Activated effector memory CD4-positive, alpha-beta T cell treated with Interleukin-2 at 50 U/mL for 16 hours (primary cell): ENCODE data around the gene MRPL32.
A peak's percentile ranks its signal among the peaks of the same experiment; 100 is the strongest.

ENCODE experiments used
- DNase-seq: peaks from one replicate; pipeline ENCODE4 v3.0.0-alpha.2; 2020

MRPL32 gene

DNA sequence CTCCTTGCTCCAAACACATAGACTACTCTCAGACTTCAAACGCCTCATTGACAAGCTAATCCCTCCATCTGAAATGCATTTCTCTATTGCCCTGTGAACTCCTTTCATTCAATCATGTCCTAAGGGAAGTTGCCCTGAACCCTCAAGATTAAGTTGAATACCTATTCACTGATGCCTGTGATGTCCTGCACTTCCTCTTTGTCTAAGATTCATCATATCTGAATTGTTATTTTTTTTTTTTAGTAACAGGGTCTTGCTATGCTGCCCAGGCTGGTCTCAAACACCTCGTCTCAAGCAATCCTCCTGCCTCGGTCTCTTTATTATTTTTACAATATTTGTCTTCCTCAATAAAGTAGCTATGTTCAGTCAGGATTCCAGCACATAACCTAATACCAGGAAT lies 3.4 kb upstream of the MRPL32 start:
- DNase-seq: no peak

DNA sequence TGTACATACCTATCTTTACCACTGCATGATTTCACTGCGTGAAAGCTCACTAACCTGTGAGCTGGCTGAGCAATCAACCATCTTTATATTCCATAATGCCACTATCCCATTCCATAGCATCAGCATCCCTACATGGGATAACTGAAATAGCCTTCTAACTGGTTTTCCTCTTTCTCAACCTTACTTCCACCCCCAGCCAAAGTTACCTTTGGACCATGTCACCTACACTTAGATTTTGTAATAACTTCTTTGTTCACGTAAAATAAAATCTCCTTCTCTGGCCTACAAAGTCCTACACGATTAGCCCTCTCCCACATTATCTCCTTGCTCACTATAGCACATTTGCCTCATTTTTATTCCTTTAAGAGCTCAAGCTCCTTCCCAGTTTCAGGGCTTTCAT lies 2.7 kb upstream of the MRPL32 start:
- no peak for DNase-seq

DNA sequence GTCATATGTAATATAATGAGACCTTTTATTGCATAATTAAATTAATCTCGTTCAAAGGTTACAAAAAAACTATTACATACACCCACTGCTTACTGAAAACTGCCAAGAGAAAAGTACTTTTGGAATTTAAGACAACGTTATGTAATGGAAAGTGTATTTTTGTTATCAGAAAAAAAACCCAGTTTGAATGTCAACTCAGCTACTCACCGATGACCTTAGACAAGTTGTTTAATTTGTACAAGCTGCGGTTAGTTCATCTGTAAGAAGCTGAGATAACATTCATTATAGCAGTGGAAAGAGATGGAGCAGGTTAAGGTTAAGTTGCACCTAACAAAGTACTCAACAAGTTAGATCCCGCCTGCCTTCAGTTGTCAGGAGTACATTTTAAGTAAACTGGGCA lies 1.3 kb upstream of the MRPL32 start:
- no peak for DNase-seq

DNA sequence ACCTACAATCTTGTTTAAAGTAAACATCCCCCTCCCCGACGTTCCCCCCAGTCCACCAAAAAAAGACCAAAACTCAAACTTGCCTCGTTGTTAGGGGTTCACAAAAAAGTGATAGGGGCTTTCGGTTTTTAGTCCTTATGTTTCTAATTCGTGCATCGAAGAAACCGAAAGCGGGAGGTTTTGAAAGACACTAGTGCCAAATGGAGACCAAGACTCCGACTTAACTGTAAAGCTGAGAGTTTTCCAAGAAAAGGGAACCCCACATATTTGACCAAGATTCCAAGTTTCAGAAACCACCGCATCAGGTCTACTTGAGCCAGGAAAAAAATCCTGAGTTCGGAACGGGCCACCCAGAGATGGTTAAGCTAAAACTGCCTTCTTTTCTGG lies 736 bp upstream of the MRPL32 start:
- DNase-seq: no peak

DNA sequence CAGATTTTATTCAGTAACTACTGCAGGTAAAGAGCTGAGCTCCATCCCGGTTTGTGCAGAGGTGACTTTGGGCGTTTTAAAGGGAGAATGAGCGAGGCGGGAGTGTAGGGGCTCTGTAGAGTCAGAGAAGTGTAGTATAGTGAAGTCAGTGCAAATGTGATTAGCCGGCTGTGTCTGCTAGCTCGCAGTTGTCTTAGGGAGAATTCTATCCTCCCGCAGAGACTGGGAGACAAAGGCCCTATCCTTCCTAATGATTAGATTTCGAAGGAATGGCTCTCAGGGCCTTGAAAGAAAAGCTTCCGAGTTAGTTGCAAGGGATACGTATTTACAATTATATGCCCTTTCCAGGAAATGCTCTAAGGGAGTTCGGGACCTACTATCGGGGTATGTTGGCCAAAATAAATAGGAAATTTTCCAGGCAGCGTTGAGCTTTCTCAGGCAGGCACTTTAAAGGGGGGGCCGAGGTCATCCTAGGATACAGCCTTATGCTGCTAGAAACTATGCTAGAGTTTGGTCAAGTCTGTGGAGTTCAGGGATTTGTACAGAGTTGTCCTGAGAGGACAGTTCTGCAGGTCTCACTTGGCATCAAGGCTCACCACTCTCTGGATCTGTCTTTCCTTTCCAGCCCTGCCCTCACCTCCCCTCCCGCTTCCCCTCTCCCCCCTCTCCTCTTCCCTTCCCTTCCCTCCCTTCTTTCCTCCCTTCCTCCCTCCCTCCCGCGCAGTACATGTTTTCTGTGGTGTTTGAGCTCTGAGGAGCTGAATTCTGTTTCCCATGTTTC lies 825 bp downstream of the MRPL32 start:
- no peak for DNase-seq

DNA sequence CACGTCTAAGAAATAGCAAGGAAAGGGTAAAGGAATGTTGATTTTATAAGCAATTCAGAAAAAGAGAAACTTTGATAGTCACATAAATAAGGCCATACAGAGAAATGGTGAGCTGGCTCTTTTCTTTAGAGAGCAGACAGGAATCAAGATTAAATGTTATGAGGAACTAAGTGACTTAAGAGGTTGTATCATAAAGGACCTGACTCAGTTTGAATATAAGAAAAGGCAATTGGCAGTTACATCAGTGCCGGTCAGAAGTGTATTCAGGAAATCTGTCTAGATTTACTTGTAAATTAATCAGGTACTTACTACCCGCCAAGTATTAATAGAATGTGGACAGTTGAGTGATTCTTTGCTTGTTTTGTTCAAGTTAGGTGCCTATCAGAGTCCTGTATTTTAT lies 2.1 kb downstream of the MRPL32 start:
- DNase-seq: no peak

DNA sequence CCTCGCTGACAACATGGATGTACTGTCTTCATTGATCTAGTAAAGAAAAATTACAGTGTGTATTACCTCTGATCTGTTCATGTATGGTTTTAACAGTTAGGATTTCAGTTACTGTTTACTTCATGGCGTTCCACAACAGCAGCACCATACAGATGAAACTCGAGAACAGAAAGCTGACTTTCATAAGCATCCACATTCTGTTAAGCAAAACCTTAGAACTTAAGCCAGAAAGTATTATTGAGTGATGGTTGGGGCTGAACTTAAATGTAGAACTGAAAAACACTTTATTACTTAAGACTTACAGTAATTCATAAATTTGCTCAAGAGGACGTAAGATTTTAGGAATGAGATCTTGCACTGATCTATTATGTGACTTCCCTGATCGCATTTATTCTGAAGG lies 3.7 kb downstream of the MRPL32 start:
- DNase-seq: no peak

DNA sequence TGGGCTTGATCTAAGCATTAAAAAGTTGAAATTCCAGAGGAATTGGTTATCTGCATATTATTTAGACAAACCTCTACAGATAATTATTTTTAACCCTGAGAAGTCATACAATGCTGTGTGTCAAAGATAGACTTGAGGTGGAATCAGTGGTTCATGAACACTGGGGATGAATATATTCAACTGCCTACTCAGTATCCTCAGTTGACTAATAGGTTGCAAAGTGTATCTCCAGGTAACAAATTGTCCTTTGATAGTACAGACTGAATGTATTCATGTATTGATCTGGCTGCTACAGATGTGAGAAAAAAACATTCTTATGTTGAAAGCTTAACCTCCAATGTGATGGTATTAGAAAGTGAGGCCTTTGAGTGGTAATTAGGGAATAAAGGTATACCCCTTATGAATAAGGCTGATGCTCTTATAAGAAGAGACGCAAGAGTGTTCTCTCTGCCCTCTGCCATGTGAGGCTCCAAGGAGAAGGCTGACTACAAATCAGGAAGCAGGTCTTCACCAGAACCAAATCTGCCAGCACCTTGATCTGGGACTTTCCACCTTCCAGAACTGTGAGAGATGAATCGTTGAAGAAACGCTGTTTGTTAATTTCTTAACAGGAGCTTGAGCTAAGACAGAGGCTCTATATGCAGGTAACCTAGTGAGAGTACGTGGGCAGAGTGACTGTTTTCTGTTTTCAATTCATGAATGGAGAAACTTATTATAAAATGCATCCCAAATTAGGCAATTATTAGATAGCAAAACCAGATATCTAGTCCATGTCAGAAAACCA lies 7.5 kb downstream of the MRPL32 start:
- DNase-seq: no peak

DNA sequence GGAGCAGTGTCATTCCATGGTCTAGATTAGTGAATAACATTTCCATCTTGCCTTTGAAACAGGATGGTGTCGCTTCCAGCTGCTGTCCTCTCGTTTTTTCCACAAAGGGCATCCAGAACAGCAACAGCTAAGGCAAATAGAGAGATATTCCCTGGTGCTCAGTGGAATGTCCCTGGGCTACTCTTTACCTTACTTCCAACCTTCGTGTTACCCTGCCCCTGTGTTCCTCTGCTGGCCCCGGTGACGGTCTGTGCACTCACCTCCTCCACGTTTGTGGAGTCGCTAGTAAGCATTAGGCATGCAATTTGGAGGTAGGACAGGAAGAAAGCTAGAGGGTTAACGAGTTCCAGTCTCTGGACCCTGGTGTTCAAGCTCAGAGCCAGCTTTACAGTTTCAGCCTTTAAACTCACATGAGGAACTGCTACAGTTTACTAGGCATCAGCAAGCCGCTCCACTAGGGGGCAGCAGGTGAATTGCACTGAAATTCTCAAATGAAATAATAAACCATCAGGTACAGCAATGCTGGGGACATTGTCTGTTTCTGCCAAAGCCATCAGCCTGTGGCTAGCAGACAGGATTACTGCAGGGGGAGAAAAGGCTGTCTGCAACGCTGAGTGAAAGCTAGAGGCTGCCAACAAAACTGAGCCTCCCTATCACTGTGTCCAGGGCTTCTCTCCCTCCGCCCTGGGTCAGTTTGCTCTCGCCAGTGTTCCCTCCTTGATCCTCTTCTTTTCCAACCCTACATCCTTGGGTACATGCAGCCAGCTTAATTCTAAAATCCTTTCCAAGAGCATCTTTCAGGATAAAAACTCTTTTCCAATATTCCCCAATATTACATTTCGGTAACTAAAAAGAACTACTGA lies 9.0 kb downstream of the MRPL32 start:
- DNase-seq: peak; percentile 52

DNA sequence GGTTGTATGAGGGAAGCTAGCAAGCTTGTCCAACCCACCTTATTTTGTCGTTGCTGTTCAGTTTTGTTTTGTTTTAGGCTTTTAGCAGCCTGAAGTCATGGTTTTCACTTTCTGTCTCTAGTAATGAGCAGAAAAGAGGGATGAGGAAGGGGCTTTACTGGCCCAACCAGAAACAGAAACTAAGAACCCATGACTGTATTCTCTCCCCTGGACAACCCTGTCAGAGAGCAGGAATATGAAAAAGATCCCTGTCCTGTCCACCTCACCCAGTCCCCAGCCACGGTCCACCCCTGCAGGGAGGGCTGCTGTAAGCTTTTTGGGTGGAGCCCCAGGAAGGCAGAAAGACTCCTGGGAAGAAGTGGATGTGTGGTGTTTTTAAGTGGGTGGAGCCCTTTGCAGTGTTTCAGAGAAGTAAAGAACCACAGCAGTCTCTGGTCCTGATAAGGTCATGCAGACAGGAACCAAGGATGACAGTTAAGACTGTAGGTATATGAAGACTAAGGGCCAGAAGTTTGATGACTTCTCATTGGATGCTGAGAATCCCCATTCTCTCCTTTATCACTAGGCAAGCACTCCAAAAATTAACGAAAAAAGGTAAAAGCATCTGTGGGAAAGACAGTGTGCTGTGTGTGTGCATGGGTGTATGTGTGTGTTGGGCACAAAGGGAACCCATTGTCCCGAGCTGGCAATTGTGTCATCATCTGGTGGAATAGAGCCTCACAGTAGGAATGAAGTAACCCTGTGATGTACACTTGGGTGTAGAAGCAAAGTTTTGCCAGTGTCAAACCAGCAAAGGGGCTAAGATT lies 13.8 kb downstream of the MRPL32 start:
- DNase-seq: no peak

DNA sequence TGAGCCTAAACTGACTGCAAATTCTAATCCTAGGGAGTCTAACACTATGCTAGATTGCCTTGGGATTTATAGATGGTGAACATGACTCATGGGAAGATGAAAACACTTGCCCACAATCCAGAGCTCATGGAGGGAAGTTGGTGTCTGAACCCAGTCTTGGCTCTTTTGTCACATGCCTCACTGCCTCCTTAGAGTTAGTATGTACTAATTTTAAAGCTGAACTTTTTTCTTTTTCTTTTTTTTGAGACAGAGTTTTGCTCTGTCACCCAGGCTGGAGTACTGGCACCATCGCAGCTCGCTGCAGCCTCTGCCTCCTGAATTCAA lies 14.4 kb downstream of the MRPL32 start:
- DNase-seq: no peak

DNA sequence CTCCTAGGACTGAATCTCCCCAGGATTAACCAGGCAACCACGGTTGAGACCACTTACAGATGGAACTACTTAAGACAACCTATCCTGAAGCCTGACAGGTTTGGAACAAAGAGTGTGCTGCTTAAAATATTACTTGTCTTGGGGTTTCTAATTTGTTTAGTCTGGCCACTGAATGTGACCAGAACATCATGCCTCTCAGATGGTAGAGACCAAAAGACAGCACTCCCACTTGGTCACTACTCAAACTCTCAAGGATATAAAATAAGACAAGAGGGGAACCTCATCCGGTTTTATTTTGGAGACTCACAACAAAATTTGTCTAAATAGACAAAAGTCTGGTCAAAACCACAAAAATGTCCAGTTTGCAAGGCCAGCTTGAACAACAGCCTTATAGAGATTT lies 15.3 kb downstream of the MRPL32 start:
- no peak for DNase-seq

DNA sequence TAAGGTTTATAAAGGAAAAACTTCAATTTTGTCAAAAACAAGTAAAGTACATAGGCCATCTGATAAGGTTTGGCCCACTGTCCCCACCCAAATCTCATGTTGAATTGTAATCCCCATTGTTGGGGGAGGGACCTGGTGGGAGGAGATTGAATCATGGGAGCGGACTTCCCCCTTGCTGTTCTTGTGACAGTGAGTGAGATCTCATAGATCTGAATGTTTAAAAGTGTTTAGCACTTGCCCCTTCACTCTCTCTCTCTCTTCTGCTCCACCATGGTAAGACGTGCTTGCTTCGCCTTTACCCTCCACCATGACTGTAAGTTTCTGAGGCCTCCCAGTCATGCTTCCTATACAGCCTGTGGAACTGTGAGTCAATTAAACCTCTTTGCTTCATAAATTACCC lies 18.2 kb downstream of the MRPL32 start:
- no peak for DNase-seq

DNA sequence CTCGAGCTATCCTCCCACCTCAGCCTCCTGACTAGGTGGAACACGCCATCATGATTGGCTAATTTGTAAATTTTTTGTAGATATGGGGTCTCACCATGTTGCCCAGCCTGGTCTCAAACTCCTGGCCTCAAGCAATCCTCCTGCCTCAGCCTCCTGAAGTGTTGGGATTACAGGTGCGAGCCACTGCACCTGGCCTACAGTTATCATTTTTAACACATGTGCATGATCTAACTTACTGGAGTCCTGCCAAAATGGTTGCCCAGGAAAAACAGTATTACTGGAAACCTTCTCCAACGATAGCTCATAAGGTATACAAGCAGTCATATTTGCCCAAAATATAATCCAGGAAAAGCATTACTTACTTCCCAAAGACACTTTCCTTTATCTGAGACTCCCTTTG lies 20.2 kb downstream of the MRPL32 start:
- DNase-seq: no peak

DNA sequence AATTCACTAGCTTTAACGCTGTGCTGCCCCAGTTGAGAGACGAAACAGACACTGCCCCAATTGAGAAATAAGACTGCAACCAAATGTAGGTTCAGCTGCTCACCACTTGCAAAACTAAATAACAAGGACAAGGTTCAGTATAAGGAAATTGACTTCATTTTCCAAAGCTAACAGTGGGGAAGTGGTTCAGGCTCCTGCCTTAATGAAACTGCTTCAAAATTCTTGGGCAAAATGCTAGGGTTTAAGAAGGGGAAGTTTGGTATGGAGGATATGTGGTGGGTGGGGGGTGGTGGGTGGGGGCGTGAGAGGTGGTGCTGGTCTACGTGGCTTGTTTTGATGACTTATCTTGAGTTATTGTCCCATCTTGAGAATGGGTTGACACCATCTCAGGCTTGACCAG lies 21.8 kb downstream of the MRPL32 start:
- DNase-seq: no peak

DNA sequence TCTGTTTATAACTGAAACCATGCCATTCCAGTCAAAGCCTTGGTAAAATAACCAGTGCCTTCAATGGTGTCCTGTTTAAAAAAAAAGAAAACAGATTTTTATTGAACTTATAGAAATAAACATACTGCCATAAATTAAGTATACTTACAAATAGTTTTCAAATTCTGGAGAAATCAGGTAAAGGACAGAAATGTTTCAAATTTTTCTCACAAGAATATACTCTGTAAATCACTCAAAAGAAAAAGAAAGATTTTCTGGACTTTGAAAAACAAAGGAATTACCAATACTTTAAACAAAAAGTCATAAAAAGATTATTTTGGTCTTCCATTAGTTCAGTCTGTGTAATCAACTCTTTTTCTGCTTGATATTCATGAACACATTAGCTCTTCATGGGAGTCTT lies 23.9 kb downstream of the MRPL32 start:
- no peak for DNase-seq

DNA sequence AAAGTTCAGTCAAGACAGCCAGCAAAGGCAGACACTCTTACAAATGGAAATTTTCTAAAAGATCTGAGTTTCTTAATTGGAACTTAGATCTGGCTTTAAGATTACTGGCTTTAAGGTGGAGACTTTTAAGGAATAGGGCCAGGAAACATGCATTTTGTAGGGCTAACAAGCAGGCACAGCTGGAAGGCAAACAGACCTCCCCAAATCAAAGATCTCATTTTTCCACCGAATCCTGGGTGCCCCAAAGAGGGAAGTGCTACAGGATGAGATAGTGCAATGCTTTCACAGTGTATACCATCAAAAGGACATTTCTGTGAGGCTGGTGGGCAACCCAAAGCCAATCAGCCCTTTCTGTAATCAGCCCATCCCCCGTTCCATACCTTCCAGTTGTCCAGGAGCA lies 27.4 kb downstream of the MRPL32 start:
- no peak for DNase-seq

DNA sequence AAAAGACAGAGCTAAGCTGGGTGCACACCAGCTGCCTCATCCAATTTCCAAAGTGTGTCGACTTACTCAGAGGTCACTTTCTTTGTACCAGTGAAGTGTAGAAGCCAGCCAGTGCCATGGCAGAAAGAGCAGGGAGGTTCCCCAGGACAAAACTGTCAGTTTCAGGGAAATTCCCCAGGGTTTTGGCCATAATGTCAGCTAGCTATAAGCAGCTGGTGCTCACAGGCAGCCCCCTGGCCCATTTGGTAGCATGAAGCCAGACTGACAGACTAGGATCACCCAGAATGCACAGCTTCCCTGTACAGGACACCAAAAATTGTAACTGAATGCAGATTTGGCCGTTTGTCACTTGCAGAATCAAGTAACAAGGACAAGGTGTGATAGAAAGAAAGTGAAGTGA lies 28.6 kb downstream of the MRPL32 start:
- DNase-seq: no peak

DNA sequence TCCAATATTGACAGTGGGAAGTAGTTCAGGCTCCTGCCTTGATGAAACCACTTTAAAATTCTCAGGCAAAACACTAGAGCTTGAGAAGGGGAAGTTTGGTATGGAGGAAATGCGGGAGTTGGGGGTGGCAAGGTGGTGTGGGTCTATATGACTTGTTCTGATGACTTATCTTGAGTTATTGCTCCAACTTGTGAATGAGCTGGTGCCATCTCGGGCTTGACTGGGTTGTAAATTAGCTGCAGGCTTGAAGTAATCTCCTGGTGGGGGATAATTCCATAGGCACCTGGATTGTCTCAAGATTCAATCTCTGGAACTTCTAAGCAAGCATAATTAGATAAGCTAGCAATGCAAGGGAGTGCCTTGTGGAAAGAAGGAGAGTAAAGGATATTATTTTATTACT lies 29.0 kb downstream of the MRPL32 start:
- DNase-seq: no peak

DNA sequence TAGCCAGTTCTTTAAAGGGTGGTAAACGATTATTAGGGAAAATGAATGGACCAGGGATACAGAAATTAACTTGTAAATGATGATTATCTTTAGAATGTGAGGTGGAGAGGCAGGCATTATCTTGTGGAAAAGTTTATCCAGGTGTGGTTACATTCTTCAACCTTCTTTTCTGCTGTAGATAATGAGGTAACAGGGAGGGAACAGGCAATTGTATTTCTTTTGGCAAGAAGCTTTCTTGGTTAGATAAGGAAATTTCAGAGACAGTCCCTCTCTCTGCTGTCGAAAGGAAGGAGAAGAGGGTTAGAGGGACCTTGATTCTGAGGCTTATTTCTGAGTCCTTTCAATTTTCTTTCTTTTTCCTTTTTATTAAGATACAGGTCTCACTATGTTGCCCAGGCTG lies 32.1 kb downstream of the MRPL32 start:
- no peak for DNase-seq

DNA sequence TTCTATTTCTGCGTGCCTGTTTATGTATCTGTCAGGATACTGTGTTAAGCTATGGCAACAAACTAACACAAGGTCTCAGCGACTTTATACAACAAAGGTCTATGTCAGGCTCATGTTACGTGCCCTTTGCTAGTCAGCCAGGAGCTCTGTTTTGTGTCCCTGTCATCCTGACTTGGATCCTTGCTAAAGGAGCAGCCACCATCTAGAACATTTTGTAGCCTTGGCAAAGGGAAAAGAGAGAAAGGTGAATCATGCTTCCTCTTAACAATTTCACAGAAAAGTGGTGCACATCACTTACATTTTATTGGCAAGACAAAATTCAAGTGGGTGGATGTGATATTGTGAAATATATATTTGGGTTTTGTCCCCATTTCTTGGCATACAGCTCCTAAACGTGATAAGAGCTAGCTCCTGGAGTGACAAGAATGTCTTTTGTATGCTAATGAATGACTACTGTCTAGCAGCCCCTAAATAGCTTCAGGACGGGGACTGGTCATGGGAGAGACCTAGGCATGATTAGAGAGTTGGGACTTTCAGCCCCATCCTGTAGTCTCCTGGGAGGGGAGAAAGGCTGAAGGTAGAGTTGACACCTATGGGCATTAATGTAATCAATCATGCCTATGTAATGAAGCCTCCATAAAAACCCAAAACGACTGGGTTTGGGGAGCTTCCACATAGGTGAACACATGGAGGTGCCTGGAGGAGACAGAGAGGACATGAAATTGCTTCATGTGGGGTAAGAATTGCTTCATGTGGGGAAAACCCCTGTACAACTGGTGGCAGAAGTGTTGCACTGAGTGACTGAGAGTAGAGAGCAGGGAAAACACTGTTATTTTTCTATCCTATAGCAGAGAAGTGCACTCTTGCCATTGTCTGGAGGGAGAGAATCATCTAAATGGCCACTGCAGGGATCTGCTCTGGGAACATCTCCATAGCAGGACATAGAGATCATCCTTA lies 33.0 kb downstream of the MRPL32 start:
- no peak for DNase-seq

DNA sequence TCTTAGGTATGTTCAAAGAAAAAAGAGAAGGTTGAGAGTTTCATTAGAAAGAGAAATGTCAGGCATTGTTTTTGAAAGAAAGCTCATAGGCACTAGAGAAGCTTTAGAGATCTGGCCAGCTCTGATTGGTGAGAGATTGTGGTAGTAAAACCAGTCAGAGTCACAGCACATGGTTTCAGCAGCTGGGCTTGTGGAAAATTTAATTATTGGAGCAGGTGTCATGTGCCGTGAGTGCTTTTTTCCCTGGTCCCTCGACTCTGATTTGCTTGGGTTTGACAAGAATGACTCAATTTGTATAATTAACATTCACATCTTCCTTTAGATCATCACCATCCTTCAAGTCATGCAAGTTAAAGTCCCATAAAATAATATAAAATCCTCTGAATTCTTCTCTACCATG lies 35.2 kb downstream of the MRPL32 start:
- no peak for DNase-seq
